SK-N-SH (cell line): Measurements from ENCODE around the gene BRD4. TPM values are rescaled to one million over a fixed set of nuclear protein-coding genes. Genes with fewer than 3 reads are reported as not detected.

ENCODE experiments used
- CTCF ChIA-PET: fragments of 300-600, 350-600 bp; formaldehyde crosslinking; extraction: SDS; loops from one replicate; lab custom pipeline; 2021; lab: Yijun Ruan, JAX
- POLR2A ChIA-PET: fragments of 350-600 bp; sonication (Branson Sonifier 250); formaldehyde crosslinking; extraction: SDS; loops from one replicate; lab custom pipeline; 2020; ENCODE audit warnings: antibody characterized with exemption, inconsistent platforms; lab: Yijun Ruan, JAX
- DNase-seq: peaks from one replicate; pipeline ENCODE4 v3.0.0; 2012
- H2AFZ ChIP-seq: fragments of 200-600 bp; sonication (generic); 2 replicates; pipeline ENCODE4 v1.8.1; 2016; ENCODE audit warnings: antibody characterized with exemption, mild to moderate bottlenecking, low read depth
- H3F3A ChIP-seq: fragments of 200-600 bp; sonication (generic); replicated peaks from 2 replicates; pipeline ENCODE3; 2016; ENCODE audit warnings: antibody characterized with exemption, mild to moderate bottlenecking; ENCODE audit not compliant: insufficient read depth
- H3K27ac ChIP-seq, 2 experiments: fragments of 200-500 bp in 1 of 2; fragments of 200-600 bp in 1 of 2; sonication (Bioruptor generic) in 1 of 2; sonication (generic), shearing (Covaris generic) in 1 of 2; 2 replicates each; pipeline versions ENCODE4 v1.5.1 to v1.6.1; 2014 to 2016; ENCODE audit warnings: low read depth in 2 of 2, inconsistent platforms in 1 of 2, low read length in 1 of 2, mild to moderate bottlenecking in 1 of 2, mixed read lengths in 1 of 2
- H3K27me3 ChIP-seq: fragments of 200-600 bp; sonication (generic), shearing (Covaris generic); 2 replicates; pipeline ENCODE4 v1.6.1; 2016; ENCODE audit warnings: mixed run types; ENCODE audit not compliant: insufficient read depth
- H3K36me3 ChIP-seq, 2 experiments: fragments of 200-500 bp in 1 of 2; fragments of 200-600 bp in 1 of 2; sonication (Bioruptor generic) in 1 of 2; sonication (generic) in 1 of 2; replicated peaks in 1 of 2; 2 replicates each; pipeline versions ENCODE3 to v1.5.1; 2014 to 2016; ENCODE audit warnings: low read length in 1 of 2, mild to moderate bottlenecking in 1 of 2; ENCODE audit not compliant: insufficient read depth in 2 of 2, control insufficient read depth in 1 of 2
- H3K4me1 ChIP-seq, 2 experiments: fragments of 200-500 bp in 1 of 2; fragments of 200-600 bp in 1 of 2; sonication (Bioruptor generic) in 1 of 2; sonication (generic), shearing (Covaris generic) in 1 of 2; 2 replicates each; pipeline versions ENCODE4 v1.5.1 to v1.6.1; 2014 to 2016; ENCODE audit warnings: low read depth in 1 of 2, low read length in 1 of 2, mixed run types in 1 of 2; ENCODE audit not compliant: insufficient read depth in 2 of 2, control insufficient read depth in 1 of 2
- H3K4me2 ChIP-seq: fragments of 200-600 bp; sonication (generic), shearing (Covaris generic); 2 replicates; pipeline ENCODE4 v1.6.1; 2017; ENCODE audit warnings: mixed run types
- H3K4me3 ChIP-seq, 2 experiments: fragments of 200-500 bp in 1 of 2; fragments of 200-600 bp in 1 of 2; sonication (Bioruptor generic) in 1 of 2; sonication (generic), shearing (Covaris generic) in 1 of 2; 2 replicates each; pipeline versions ENCODE4 v1.5.1 to v1.8.1; 2014 to 2016; ENCODE audit warnings: low read depth in 2 of 2, inconsistent platforms in 1 of 2, low read length in 1 of 2, mild to moderate bottlenecking in 1 of 2, mixed read lengths in 1 of 2, moderate library complexity in 1 of 2
- H3K79me2 ChIP-seq: fragments of 200-600 bp; sonication (generic); 2 replicates; pipeline ENCODE4 v1.8.1; 2017; ENCODE audit warnings: mild to moderate bottlenecking; ENCODE audit not compliant: insufficient read depth
- H3K9ac ChIP-seq: fragments of 200-600 bp; sonication (generic); 2 replicates; pipeline ENCODE4 v1.6.1; 2017; ENCODE audit warnings: mixed run types
- H3K9me2 ChIP-seq: fragments of 200-600 bp; sonication (generic); 2 replicates; pipeline ENCODE4 v1.6.1; 2017; ENCODE audit warnings: mixed run types
- H3K9me3 ChIP-seq: fragments of 200-600 bp; sonication (generic); 2 replicates; pipeline ENCODE4 v1.6.1; 2017; ENCODE audit warnings: mixed run types, mild to moderate bottlenecking, moderate library complexity
- H4K20me1 ChIP-seq: fragments of 200-600 bp; sonication (generic); 2 replicates; pipeline ENCODE4 v1.6.1; 2017; ENCODE audit warnings: mild to moderate bottlenecking, mixed run types; ENCODE audit not compliant: insufficient read depth
- CHD2 ChIP-seq: fragments of 150-350 bp; IDR thresholded peaks from 2 replicates; pipeline ENCODE4 v1.6.1; 2018; ENCODE audit warnings: low read length; ENCODE audit not compliant: partially characterized antibody
- ELF1 ChIP-seq: IDR thresholded peaks from 2 replicates; pipeline ENCODE4 v1.4.0; 2012
- EP300 ChIP-seq, 2 experiments: IDR thresholded peaks; 2 replicates each; pipeline versions ENCODE4 v1.4.0 to v1.6.1; 2012; ENCODE audit warnings: borderline replicate concordance in 1 of 2, low read depth in 1 of 2, low read length in 1 of 2
- EZH2phosphoT487 ChIP-seq: fragments of 200-600 bp; sonication (generic); IDR thresholded peaks from 2 replicates; pipeline ENCODE4 v1.6.1; 2017; ENCODE audit warnings: low read depth, mixed run types, mild to moderate bottlenecking, antibody characterized with exemption, moderate library complexity, borderline replicate concordance
- FOSL2 ChIP-seq: IDR thresholded peaks from 2 replicates; pipeline ENCODE4 v1.4.0; 2012; ENCODE audit warnings: low read depth, mild to moderate bottlenecking, moderate library complexity, borderline replicate concordance
- FOXJ3 ChIP-seq: sonication (generic); formaldehyde crosslinking; IDR thresholded peaks from 2 replicates; pipeline ENCODE4 v1.5.1; 2020; ENCODE audit warnings: mild to moderate bottlenecking, missing genetic modification reagents
- GATA2 ChIP-seq: sonication (generic); formaldehyde crosslinking; IDR thresholded peaks from 2 replicates; pipeline ENCODE4 v1.5.0; 2020; ENCODE audit warnings: mild to moderate bottlenecking, missing genetic modification reagents
- JUND ChIP-seq: IDR thresholded peaks from 2 replicates; pipeline ENCODE4 v1.4.0; 2012
- MEF2A ChIP-seq: IDR thresholded peaks from 2 replicates; pipeline ENCODE4 v1.4.0; 2012; ENCODE audit warnings: low read depth, borderline replicate concordance
- NRF1 ChIP-seq: IDR thresholded peaks from 2 replicates; pipeline ENCODE4 v1.6.1; 2012; ENCODE audit warnings: low read depth, mild to moderate bottlenecking, low read length
- RXRA ChIP-seq: IDR thresholded peaks from 2 replicates; pipeline ENCODE4 v1.4.0; 2012; ENCODE audit warnings: low read depth, mild to moderate bottlenecking, borderline replicate concordance
- TAF1 ChIP-seq: IDR thresholded peaks from 2 replicates; pipeline ENCODE4 v1.6.1; 2012; ENCODE audit warnings: low read depth, mild to moderate bottlenecking, low read length, moderate library complexity, borderline replicate concordance
- YY1 ChIP-seq: IDR thresholded peaks from 2 replicates; pipeline ENCODE4 v1.4.0; 2012; ENCODE audit warnings: low read depth, mild to moderate bottlenecking
- WGBS: methylation state at CpG from one replicate; pipeline ENCODE4 v1.1.6; 2017; ENCODE audit warnings: low lambda C conversion rate; 5-methylcytosine and 5-hydroxymethylcytosine counted together
- polyA plus RNA-seq, 3 experiments: library from polyadenylated mRNA; depleted of rRNA; stranded (reverse); fragments of >200 nt; gene quantifications; 2 replicates each; pipeline ENCODE4 v1.2.3, GENCODE V29; 2012
- TF ChIP-seq, protein P1 (sequence below): fragments of 150-350 bp; IDR thresholded peaks from 2 replicates; pipeline ENCODE4 v1.6.1; 2016; ENCODE audit warnings: mild to moderate bottlenecking, low read depth, low read length
- TF ChIP-seq, protein P2 (sequence below): IDR thresholded peaks from 2 replicates; pipeline ENCODE4 v1.4.0; 2012; ENCODE audit warnings: low read depth, borderline replicate concordance
- TF ChIP-seq, protein P3 (sequence below): IDR thresholded peaks from 2 replicates; pipeline ENCODE4 v1.4.0; 2012; ENCODE audit warnings: low read depth
- TF ChIP-seq, protein P4 (sequence below): IDR thresholded peaks from 2 replicates; pipeline ENCODE4 v1.6.1; 2012; ENCODE audit warnings: mild to moderate bottlenecking, low read depth, low read length, moderate library complexity

Gene BRD4
- polyA plus RNA-seq, 1 of the 3 experiments (the other 2 are of a cell fraction), result 10.0 TPM

DNA sequence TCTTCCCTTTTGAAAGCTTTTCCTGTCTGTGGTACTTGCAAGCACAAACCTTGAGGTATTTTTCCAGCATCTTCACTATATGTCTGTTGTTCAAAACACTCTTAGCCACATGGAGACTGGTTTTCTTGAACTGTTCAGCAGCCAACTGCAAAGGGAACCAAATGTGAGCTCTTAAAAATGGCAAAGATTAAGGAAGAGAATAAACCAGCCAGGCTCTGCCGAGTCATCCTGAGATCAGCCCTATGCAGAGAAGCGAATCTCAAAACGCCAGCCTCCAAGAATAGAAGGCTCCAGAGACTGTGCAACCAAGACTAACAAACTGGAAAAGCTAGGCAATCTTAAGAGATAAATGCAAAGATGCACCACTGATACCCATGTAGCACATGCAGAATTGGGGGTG lies 26.6 kb upstream of the BRD4 start:
- Histone ChIP-seq H3K4me2 (no peak overlapping the region), H3K27ac (no peak overlapping the region), H3F3A (peaks cover 6% of the 10 kb centered on the region), H3K79me2 (no peaks in the 10 kb centered on the region), H3K4me3 (no peak overlapping the region), H2AFZ (no peak overlapping the region), H3K36me3 (peaks cover 45 to 50% of the 10 kb centered on the region in 2 experiments), H3K9ac (no peak overlapping the region), H4K20me1 (no peaks in the 10 kb centered on the region)
- WGBS, result 81% methylated on average over 3 of the region's 3 CpGs
- no peak for DNase-seq
- ChIA-PET CTCF (interaction anchor here (0.6 to 1.7 kb wide), 2 partner anchors 17 to 120 kb away, joined by 3 to 5 read pairs; no protein-coding TSS in a partner anchor), POLR2A (interaction anchor here (2.0 kb wide), 1 partner anchor 21 kb away, joined by 5 read pairs; the partner anchor contains the start of gene AKAP8)
- TF ChIP-seq EP300 (IDR thresholded peaks at IDR 0.05; ENCODE audit: borderline replicate concordance in 1 of 2, low read depth in 1 of 2, low read length in 1 of 2) (no peak), NRF1 (no peak), RXRA (no peak), MEF2A (no peak), EZH2phosphoT487 (no peak), FOXJ3 (CRISPR knock-in tag) (no peak), TAF1 (no peak), YY1 (no peak), FOSL2 (no peak), GATA2 (no peak), ELF1 (no peak), CHD2 (no peak), JUND (no peak)
- TF ChIP-seq, protein P1, sequence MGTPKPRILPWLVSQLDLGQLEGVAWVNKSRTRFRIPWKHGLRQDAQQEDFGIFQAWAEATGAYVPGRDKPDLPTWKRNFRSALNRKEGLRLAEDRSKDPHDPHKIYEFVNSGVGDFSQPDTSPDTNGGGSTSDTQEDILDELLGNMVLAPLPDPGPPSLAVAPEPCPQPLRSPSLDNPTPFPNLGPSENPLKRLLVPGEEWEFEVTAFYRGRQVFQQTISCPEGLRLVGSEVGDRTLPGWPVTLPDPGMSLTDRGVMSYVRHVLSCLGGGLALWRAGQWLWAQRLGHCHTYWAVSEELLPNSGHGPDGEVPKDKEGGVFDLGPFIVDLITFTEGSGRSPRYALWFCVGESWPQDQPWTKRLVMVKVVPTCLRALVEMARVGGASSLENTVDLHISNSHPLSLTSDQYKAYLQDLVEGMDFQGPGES, result no peak
- TF ChIP-seq, protein P2, sequence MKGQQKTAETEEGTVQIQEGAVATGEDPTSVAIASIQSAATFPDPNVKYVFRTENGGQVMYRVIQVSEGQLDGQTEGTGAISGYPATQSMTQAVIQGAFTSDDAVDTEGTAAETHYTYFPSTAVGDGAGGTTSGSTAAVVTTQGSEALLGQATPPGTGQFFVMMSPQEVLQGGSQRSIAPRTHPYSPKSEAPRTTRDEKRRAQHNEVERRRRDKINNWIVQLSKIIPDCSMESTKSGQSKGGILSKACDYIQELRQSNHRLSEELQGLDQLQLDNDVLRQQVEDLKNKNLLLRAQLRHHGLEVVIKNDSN, result no peak
- TF ChIP-seq, protein P3, sequence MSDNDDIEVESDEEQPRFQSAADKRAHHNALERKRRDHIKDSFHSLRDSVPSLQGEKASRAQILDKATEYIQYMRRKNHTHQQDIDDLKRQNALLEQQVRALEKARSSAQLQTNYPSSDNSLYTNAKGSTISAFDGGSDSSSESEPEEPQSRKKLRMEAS, result no peak
- TF ChIP-seq, protein P4, sequence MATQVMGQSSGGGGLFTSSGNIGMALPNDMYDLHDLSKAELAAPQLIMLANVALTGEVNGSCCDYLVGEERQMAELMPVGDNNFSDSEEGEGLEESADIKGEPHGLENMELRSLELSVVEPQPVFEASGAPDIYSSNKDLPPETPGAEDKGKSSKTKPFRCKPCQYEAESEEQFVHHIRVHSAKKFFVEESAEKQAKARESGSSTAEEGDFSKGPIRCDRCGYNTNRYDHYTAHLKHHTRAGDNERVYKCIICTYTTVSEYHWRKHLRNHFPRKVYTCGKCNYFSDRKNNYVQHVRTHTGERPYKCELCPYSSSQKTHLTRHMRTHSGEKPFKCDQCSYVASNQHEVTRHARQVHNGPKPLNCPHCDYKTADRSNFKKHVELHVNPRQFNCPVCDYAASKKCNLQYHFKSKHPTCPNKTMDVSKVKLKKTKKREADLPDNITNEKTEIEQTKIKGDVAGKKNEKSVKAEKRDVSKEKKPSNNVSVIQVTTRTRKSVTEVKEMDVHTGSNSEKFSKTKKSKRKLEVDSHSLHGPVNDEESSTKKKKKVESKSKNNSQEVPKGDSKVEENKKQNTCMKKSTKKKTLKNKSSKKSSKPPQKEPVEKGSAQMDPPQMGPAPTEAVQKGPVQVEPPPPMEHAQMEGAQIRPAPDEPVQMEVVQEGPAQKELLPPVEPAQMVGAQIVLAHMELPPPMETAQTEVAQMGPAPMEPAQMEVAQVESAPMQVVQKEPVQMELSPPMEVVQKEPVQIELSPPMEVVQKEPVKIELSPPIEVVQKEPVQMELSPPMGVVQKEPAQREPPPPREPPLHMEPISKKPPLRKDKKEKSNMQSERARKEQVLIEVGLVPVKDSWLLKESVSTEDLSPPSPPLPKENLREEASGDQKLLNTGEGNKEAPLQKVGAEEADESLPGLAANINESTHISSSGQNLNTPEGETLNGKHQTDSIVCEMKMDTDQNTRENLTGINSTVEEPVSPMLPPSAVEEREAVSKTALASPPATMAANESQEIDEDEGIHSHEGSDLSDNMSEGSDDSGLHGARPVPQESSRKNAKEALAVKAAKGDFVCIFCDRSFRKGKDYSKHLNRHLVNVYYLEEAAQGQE, result no peak
- TF ChIP-seq, all 33 proteins: peak for 0
- Histone ChIP-seq H3K9me2 (no peaks in the 10 kb centered on the region), H3K4me1 (no peaks in the 10 kb centered on the region), H3K27me3 (no peaks in the 10 kb centered on the region), H3K9me3 (no peaks in the 10 kb centered on the region)
